KMS-11 (cell line): Measurements from ENCODE around the gene CXCL6.

ENCODE experiments used
- H2AFZ ChIP-seq: fragments of 200-600 bp; sonication (generic); 2 replicates; pipeline ENCODE4 v1.6.1; 2016; ENCODE audit warnings: antibody characterized with exemption, mixed run types, low read depth
- H3K27ac ChIP-seq: fragments of 200-600 bp; sonication (generic); 2 replicates; pipeline ENCODE4 v1.6.1; 2016; ENCODE audit warnings: mild to moderate bottlenecking, mixed run types
- H3K27me3 ChIP-seq: fragments of 200-600 bp; sonication (generic); 2 replicates; pipeline ENCODE4 v1.6.1; 2017; ENCODE audit warnings: mild to moderate bottlenecking, low read depth, mixed run types, moderate library complexity; ENCODE audit not compliant: insufficient read depth
- H3K36me3 ChIP-seq: fragments of 200-600 bp; sonication (generic); 2 replicates; pipeline ENCODE4 v1.6.1; 2017; ENCODE audit warnings: mild to moderate bottlenecking, mixed run types; ENCODE audit not compliant: insufficient read depth
- H3K4me1 ChIP-seq: fragments of 200-600 bp; sonication (generic); 2 replicates; pipeline ENCODE4 v1.6.1; 2016; ENCODE audit warnings: mild to moderate bottlenecking, low read depth, mixed run types; ENCODE audit not compliant: poor library complexity, severe bottlenecking
- H3K4me2 ChIP-seq: fragments of 200-600 bp; sonication (generic); 2 replicates; pipeline ENCODE4 v1.7.0; 2016; ENCODE audit warnings: mild to moderate bottlenecking, mixed run types
- H3K4me3 ChIP-seq: fragments of 200-600 bp; sonication (generic); IDR thresholded peaks from 2 replicates; pipeline ENCODE4 v1.6.1; 2017; ENCODE audit warnings: low read depth, low read length, mixed read lengths; ENCODE audit not compliant: insufficient read depth
- H3K79me2 ChIP-seq: fragments of 200-600 bp; sonication (generic); 2 replicates; pipeline ENCODE4 v1.6.1; 2016; ENCODE audit warnings: low read depth, mixed run types; ENCODE audit not compliant: insufficient read depth
- H3K9ac ChIP-seq: fragments of 200-600 bp; sonication (generic); 2 replicates; pipeline ENCODE4 v1.6.1; 2016; ENCODE audit warnings: mild to moderate bottlenecking, mixed run types
- H4K20me1 ChIP-seq: fragments of 200-600 bp; sonication (generic); 2 replicates; pipeline ENCODE4 v1.6.1; 2016; ENCODE audit warnings: mild to moderate bottlenecking, mixed run types; ENCODE audit not compliant: insufficient read depth
- TF ChIP-seq, protein P1 (sequence below): fragments of 200-600 bp; sonication (generic); conservative IDR thresholded peaks from 2 replicates; pipeline ENCODE4 v1.6.1; 2017; ENCODE audit warnings: low read depth, mild to moderate bottlenecking, antibody characterized with exemption, low read length, moderate library complexity, mixed read lengths

Gene CXCL6

DNA sequence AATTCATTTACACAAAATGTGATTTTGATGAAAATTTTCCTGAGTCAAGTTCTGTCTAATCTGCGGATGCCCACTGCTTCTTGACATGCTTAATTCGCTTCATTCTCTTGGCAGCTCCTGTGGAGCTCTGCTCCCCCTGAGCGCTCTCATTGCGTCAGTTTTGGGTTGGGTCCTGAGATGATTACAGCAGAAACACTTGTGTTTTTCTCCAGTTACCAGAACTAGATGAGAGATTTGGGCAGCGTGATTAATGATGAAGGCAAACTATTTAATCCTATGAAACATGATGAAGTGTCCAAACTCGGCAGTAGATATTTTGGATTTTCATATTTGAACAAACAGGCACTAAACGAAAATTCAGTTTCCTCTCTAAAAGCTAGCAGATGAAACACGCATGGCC lies 28.5 kb downstream of the CXCL6 start:
- Histone ChIP-seq H3K79me2 (no peaks in the 10 kb centered on the region), H3K4me2 (no peak overlapping the region)

GRCh38 chr4:73865431-73866096 lies 29.1 kb downstream of the CXCL6 start:
- Histone ChIP-seq H3K4me1 (peaks cover 13% of the 10 kb centered on the region), H2AFZ (no peak overlapping the region), H3K9ac (no peak overlapping the region), H3K4me2 (no peak overlapping the region), H3K36me3 (no peaks in the 10 kb centered on the region), H4K20me1 (no peaks in the 10 kb centered on the region), H3K27ac (no peak overlapping the region), H3K27me3 (no peaks in the 10 kb centered on the region), H3K79me2 (no peaks in the 10 kb centered on the region), H3K4me3 (no peak overlapping the region)
- TF ChIP-seq, protein P1, sequence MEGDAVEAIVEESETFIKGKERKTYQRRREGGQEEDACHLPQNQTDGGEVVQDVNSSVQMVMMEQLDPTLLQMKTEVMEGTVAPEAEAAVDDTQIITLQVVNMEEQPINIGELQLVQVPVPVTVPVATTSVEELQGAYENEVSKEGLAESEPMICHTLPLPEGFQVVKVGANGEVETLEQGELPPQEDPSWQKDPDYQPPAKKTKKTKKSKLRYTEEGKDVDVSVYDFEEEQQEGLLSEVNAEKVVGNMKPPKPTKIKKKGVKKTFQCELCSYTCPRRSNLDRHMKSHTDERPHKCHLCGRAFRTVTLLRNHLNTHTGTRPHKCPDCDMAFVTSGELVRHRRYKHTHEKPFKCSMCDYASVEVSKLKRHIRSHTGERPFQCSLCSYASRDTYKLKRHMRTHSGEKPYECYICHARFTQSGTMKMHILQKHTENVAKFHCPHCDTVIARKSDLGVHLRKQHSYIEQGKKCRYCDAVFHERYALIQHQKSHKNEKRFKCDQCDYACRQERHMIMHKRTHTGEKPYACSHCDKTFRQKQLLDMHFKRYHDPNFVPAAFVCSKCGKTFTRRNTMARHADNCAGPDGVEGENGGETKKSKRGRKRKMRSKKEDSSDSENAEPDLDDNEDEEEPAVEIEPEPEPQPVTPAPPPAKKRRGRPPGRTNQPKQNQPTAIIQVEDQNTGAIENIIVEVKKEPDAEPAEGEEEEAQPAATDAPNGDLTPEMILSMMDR: no peak

More for the DNA sequence above, 28.5 kb downstream of the CXCL6 start:
- Histone ChIP-seq H3K27ac (no peak overlapping the region), H3K27me3 (no peaks in the 10 kb centered on the region), H3K36me3 (no peaks in the 10 kb centered on the region), H2AFZ (no peak overlapping the region), H4K20me1 (no peaks in the 10 kb centered on the region), H3K4me3 (no peak overlapping the region), H3K4me1 (peaks cover 13% of the 10 kb centered on the region), H3K9ac (no peak overlapping the region)
- TF ChIP-seq, protein P1: no peak

DNA sequence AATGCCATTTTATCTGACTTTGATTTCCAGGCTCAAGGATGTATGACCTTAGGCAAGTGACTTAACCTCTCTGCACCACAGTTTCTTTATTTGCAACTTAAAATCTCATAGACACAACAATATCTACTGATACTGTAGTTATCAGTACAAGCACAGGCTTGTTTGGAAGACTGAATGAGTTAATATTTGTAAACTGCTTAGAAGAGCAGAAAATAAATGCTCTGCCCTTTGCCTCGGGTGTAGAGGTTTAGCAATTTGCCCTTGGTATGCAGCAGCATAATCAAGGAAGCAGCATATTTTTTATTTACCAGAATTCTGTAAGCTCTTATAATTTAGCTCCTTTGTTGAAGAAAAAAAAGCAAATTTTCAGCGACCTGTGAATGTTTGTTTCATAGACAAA lies 29.8 kb downstream of the CXCL6 start:
- no peaks in the 10 kb centered on the region for H3K36me3 ChIP-seq
- no peaks in the 10 kb centered on the region for H3K27me3 ChIP-seq
- no peak overlapping the region for H2AFZ ChIP-seq
- H3K9ac ChIP-seq: no peak overlapping the region
- H3K79me2 ChIP-seq: no peaks in the 10 kb centered on the region
- no peaks in the 10 kb centered on the region for H4K20me1 ChIP-seq
- no peak overlapping the region for H3K27ac ChIP-seq
- H3K4me2 ChIP-seq: no peak overlapping the region
- peaks cover 13% of the 10 kb centered on the region for H3K4me1 ChIP-seq
- TF ChIP-seq, protein P1: no peak
- no peak overlapping the region for H3K4me3 ChIP-seq

- H3K27ac ChIP-seq: no peak overlapping the region
- H3K4me1 ChIP-seq: peaks cover 9% of the 10 kb centered on the region
- no peaks in the 10 kb centered on the region for H3K79me2 ChIP-seq
- no peak overlapping the region for H2AFZ ChIP-seq
- H4K20me1 ChIP-seq: no peaks in the 10 kb centered on the region
- H3K4me3 ChIP-seq: no peak overlapping the region
- no peak overlapping the region for H3K4me2 ChIP-seq
- no peaks in the 10 kb centered on the region for H3K27me3 ChIP-seq
- H3K36me3 ChIP-seq: no peaks in the 10 kb centered on the region
- TF ChIP-seq, protein P1: no peak
- H3K9ac ChIP-seq: no peak overlapping the region
Measured at GRCh38 chr4:73867783-73868182, 31.3 kb downstream of the CXCL6 start.
